NCI-H2029 treated with DMSO at 0.1 percent for 48 hours (cell line): ENCODE results near the gene HECTD1.
"Not testable (repeated sequence)": the region's sequence is repeated elsewhere in the genome, so short reads cannot be mapped to it uniquely, and the experiment has no call there.

ENCODE experiments used
- DNase-seq: peaks from one replicate; lab custom pipeline; 2025; lab: John Stamatoyannopoulos, UW

Gene HECTD1

GRCh38 chr14:31092160-31092708, 115.4 kb downstream of the HECTD1 start:
- DNase-seq: no peak

DNA sequence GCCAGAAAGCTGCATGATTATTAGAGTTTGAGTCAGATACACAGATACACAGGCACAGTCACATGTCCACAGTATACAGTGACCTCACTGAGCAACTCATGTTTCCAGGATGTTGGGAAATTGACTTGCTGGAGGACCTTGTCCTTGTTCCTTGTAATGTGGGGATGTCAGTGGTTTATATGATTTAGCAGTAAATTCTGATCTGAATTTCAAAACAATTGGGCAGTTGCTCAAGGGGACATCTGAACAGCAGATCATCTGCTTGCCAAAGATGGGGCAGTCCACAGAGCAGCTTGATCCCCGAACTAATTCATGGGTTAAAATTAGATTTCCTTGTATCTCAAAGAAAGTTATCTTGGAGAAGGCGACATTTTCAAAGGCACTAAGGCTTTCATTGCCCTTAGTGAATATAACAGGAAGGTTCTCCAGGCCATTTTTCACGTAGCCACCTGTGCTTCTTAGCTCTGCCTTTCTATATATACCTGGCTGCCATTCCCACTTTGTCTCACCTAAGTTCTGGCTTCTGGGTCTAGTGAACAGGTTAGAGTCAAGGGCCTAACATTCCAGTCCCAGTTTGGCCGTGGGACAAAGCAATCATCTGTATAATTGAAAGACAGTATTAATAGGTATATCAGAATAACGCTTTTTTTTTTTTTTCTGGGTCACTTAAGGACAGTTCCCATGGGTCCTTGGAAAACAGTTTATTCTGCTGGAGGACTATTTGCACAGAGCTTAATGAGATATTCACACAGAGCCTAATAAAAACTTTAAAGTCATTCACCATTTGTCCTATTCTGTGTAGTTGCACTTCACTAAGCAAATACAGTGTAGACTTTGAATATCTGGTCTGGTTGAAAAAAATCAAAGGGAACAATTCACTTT, 116.5 kb downstream of the HECTD1 start:
- DNase-seq: peak; percentile 98

DNA sequence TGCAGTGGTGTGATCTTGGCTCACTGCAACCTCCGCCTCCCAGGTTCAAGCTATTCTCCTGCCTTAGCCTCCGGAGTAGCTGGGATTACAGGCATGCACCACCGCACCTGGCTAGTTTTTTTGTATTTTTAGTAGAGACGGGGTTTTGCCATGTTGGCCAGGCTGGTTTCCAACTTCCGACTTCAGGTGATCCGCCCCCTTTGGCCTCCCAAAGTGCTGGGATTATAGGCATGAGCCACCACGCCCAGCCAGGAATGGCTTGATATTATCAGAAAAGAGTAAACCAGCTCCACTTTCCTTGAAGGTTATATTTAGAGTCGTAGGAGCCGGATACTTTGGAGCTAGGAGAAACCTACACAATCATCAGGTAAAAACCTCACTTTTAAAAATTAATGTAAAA, 121.1 kb downstream of the HECTD1 start:
- DNase-seq: not testable (repeated sequence)

DNA sequence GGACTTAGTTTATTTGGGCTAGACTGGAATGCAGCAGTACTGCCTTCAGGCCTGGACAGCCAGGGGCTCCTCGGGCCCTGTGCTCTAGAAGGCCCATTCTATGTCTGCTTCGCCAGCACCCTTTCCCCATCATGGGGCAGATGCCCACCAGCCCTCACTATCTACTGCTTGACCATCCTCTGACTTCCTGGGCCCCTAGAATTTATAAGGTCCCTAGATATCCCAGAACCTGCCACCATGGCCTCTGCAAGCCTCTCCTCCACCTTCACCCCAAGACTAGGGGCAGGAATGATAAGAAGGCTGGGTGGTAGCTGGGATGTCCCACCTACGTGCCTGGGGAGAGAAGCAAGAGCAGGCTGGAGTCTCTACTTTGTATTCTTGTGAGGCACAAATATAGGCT, 122.6 kb downstream of the HECTD1 start:
- DNase-seq: no peak

DNA sequence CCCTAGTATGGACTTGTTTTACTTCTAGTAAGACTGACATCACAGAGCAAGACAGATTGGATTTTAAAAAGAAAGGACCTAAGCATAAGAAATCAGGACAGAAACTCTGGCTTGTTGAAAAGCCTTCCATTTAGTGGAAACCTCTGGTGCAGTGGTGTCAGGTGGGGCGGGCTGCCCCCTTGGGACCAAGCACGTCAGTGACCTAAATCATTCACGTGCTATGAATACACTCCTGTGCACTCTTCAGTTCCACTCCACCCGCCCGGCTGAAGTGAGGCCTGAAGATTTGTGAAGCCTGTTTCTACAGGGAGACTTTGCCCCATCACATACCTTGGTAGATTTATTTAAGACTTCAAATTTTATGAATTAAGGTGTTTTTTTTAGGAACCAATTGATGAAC, 123.2 kb downstream of the HECTD1 start:
- DNase-seq: no peak

DNA sequence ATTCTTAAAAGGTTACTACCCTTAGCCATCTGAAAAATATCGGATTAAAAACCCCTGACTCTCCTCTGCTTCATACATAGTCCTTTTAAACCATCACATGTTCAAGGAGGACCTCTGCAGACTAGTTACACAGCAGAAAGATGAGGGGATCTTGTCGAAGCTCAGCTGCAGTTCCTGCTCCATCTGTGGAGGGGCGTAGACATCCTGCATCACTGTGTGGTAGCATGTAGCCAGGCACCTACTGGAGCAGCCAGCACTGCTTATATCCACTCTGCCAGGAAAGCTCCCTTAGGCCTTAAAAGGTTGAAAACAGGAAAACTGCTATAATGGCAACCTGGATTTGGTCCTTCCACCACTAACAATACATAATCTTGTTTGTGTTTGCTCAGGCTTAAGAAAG, 123.8 kb downstream of the HECTD1 start:
- DNase-seq: no peak

DNA sequence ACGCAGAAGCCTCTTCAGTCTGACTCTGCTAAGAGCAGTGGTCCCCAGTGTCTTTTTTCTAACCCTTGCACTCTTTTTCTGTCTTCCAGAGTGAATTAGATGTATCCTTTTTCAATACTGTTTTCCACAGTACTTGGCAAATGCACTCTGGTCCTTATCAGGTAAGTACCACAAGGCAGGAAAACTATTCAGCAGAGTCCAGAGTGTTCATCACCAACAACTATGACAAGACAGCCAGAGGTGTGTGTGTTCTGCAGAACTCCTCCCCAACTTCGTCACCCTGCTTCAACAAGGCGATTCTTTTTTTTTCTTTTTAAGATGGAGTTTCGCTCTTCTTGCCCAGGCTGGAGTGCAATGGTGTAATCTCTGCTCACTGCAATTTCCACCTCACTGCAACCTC, 127.1 kb downstream of the HECTD1 start:
- DNase-seq: no peak

GRCh38 chr14:31080056-31080455, 127.5 kb downstream of the HECTD1 start:
- DNase-seq: no peak

DNA sequence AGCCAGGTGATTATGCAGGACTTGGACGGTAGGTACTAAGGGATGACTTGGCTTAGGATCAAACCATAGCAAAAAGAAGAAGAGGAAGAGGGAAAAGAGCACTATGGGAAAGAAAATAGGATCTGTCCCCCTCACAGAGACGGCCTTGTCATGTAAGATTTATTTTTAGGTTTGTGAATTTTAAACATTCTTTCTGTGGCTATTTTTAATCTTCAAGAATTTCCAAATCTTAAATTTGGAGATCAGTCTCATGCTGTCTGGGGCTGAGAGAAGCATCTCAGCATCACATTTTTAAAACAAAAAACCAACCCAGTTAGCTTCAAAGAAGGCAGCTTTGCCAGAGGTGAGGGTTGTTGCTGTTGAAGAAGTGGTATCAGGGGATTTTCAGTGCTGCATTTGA, 128.8 kb downstream of the HECTD1 start:
- DNase-seq: no peak

GRCh38 chr14:31075144-31075543, 132.4 kb downstream of the HECTD1 start:
- DNase-seq: no peak

DNA sequence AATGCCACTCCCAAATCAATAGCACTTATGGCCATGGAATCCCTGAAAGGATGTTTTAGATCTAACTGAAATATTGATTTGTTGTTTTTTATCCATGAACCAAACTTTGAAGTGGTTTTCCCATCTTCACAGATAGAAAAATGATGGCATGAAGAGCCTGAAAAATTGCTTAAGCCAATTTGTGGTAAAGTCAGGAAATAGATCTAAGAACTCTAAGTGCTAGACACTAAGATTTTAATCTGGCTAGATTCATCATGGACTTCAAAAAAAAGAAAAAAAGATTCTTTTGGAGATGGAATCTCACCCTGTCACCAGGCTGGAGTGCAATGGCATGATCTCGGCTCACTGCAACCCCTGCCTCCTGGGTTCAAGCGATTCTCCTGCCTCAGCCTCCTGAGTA, 136.4 kb downstream of the HECTD1 start:
- DNase-seq: no peak

- no peak for DNase-seq
Observed at GRCh38 chr14:31070431-31070830, 137.2 kb downstream of the HECTD1 start.

GRCh38 chr14:31069343-31069742, 138.2 kb downstream of the HECTD1 start:
- DNase-seq: no peak

DNA sequence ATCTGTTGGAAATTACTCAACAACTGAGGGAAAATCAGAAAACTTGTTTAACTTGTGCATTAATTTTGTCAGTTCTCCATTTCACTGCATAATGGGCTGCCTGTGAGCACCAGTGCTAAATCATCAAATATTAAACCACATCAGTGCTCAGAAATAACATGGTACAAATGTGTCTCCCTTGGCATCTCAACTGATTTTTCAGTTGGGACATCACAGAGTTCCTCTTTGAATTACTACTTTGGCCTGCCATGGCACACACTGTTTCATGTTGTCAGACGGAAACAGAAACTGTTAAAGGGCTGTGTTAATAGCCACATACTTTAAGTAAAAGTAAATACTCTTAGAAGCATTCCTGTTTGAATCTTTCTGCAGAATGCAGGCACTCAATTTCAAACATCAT, 139.4 kb downstream of the HECTD1 start:
- DNase-seq: no peak

DNA sequence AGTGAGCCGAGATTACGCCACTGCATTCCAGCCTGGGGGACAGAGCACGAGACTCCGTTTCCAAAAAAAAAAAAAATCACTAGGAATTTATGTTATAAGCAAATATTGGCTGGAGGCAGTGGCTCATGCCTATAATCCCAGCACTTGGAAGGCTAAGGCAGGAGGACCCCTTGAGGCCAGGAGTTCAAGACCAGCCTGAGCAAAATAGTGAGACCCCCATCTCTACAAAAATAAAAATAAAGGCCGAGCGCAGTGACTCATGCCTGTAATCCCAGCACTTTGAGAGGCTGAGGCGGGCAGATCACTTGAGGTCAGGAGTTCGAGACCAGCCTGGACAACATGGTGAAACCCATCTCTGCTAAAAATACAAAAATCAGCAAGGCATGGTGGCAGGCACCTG, 144.7 kb downstream of the HECTD1 start:
- DNase-seq: not testable (repeated sequence)

- no peak for DNase-seq
Observed at GRCh38 chr14:31060253-31060875, 147.2 kb downstream of the HECTD1 start.

DNA sequence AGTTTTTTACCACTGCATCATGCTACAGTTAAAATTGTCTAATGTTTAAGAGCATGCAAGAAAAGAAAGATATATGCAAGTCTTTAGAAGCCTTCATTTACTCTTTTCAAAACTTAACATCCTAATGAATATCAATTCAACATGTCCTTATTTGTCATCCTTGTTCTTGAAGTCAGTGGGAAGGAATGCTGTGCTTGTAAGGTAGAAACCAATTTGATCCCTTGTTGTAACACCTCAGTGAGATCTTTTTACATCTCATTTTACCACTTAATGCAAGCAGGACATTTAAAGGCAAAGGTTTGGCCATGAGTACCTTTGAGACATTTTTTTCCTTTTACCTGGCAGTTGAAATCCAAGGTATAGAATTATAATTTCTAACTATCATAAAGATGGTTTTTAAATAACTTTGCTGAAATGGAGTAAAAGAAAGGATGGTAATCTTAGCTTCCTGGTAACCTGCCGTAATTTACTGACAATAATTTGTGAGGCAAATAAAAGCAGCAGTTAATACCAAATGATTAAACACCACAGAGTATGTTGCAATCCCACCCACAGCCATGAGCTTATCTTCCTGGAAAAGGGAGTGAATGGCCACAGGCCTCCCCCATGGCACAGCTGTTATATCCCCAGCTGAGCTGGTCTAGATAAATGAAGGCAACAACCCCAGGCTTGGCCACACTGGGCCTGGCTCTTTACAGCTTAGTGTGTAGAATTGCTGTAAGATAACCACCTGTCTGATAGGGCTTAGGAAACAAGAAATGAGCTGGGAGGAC, 148.3 kb downstream of the HECTD1 start:
- no peak for DNase-seq

DNA sequence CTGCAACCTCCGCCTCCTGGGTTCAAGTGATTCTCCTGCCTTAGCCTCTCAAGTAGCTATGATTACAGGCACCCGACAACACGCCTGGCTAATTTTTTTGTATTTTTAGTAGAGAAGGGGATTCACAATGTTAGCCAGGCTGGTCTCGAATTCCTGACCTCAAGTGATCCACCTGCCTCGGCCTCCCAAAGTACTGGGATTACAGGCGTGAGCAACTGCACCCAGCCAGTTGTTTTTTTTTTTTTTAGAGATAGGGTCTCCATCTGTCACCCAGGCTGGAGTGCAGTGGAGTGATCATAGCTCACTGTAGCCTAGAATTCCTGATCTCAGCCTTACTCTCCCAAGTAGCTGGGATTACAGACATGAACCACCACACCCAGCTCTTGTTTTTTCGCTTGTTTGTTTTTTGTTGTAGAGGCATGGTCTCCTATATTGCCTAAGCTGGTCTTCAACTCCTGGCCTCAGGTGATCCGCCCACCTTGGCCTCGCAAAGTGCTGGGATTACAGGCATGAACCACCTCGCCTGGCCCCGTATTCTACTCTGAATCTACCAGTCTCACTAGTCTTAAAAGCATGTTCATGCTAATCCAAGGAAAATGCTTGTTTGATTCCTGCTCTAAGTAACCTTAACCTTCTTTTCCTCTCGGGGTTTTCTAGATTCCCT, 149.8 kb downstream of the HECTD1 start:
- no peak for DNase-seq

DNA sequence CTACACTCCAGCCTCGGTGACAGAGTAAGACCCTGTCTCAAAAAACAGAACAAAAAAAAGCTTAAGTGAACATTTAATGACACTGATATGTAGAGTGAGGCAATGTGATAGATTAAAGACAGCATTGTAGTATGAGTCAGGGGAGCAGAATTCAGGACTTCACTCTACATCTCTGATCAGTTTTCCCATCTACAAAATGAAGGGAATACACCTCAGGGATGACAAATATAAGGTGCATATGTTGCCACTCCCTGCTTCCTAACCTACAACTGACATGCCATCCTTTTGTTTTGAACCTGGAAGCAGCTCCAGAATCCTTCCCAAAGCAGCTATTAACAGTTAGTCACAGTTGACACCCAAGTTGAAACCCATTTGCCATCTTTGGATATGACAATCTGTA, 150.6 kb downstream of the HECTD1 start:
- no peak for DNase-seq

GRCh38 chr14:31052905-31053586, 154.5 kb downstream of the HECTD1 start:
- not testable (repeated sequence) for DNase-seq

GRCh38 chr14:31051511-31051910, 156.1 kb downstream of the HECTD1 start:
- no peak for DNase-seq
